Natural killer cell treated with Interleukin-12 subunit alpha and Interleukin-12 subunit beta and Interleukin-15 and Interleukin-18, amount 100 ng/mL, for 72 hours (primary cell): Measurements from ENCODE around the gene ZNF425. TPM values are rescaled to one million over a fixed set of nuclear protein-coding genes. Genes with fewer than 3 reads are reported as not detected.

ENCODE experiments used
- total RNA-seq, 2 donors: library from RNA; stranded (reverse); gene quantifications; one replicate each; pipeline ENCODE4 v1.2.3, GENCODE V29; 2022

The ZNF425 gene
- total RNA-seq, 2 donors from 2014 or later: 0.39 to 1.4 TPM

Other genes starting within 250 kb of the ZNF425 start
- gene EZH2, start 242.0 kb downstream of the ZNF425 start, total RNA-seq: 100 to 1,000 TPM in 1 of 2 donors, 10 to 100 TPM in 1; 70.6 to 113 TPM
- gene PDIA4, start 97.8 kb downstream of the ZNF425 start, total RNA-seq: 100 to 1,000 TPM; 141 to 159 TPM
- gene ZNF786, start 35.6 kb downstream of the ZNF425 start, total RNA-seq: 10 to 100 TPM in 1 of 2 donors, 1 to 10 TPM in 1; 7.8 to 10.8 TPM
- 10 to 100 TPM; 17.9 to 20.0 TPM for gene ZNF398, start 21.1 kb upstream of the ZNF425 start, total RNA-seq
- 10 to 100 TPM; 37.4 to 46.7 TPM for gene ZNF282, start 69.2 kb upstream of the ZNF425 start, total RNA-seq
- gene ZNF212, start 113.3 kb upstream of the ZNF425 start, total RNA-seq: 10 to 100 TPM; 11.5 to 19.9 TPM
- gene ZNF783, start 135.9 kb upstream of the ZNF425 start, total RNA-seq: 10 to 100 TPM; 14.0 to 27.9 TPM